Brain microvascular endothelial cell (primary cell): ENCODE measurements around the gene ZNF300.
"Not testable (repeated sequence)": the region's sequence is repeated elsewhere in the genome, so short reads cannot be mapped to it uniquely, and the experiment has no call there.

Source experiments
- DNase-seq: peaks from one replicate; pipeline ENCODE4 v3.0.0-alpha.2; 2020
- H3K27ac ChIP-seq: fragments of 250-450 bp; sonication (Bioruptor Pico); 2 replicates; pipeline ENCODE4 v1.5.1; 2020; ENCODE audit warnings: mild to moderate bottlenecking, moderate library complexity
- H3K27me3 ChIP-seq: fragments of 250-450 bp; sonication (Bioruptor Pico); replicated peaks from 2 replicates; pipeline ENCODE4 v1.5.1; 2020; ENCODE audit warnings: mild to moderate bottlenecking
- H3K36me3 ChIP-seq: fragments of 250-450 bp; sonication (Bioruptor Pico); replicated peaks from 2 replicates; pipeline ENCODE4 v1.5.1; 2020; ENCODE audit warnings: mild to moderate bottlenecking
- H3K4me3 ChIP-seq: 2 replicates; pipeline ENCODE4 v1.5.1; 2011; ENCODE audit warnings: low read depth, mild to moderate bottlenecking, control low read depth, low read length, moderate library complexity
- in situ Hi-C: cut with HindIII; loops from 2 replicates; pipeline ENCODE4 v1.10.0; 2017; ENCODE audit warnings: low sequenced_read_pairs, low pct_ligation_motif_present
- TF ChIP-seq, protein P1 (sequence below): IDR thresholded peaks from 2 replicates; pipeline ENCODE4 v1.5.1; 2011; ENCODE audit warnings: low read depth, mild to moderate bottlenecking, moderate library complexity, low read length, control low read depth, inconsistent platforms; ENCODE audit errors: missing control alignments

The ZNF300 gene

DNA sequence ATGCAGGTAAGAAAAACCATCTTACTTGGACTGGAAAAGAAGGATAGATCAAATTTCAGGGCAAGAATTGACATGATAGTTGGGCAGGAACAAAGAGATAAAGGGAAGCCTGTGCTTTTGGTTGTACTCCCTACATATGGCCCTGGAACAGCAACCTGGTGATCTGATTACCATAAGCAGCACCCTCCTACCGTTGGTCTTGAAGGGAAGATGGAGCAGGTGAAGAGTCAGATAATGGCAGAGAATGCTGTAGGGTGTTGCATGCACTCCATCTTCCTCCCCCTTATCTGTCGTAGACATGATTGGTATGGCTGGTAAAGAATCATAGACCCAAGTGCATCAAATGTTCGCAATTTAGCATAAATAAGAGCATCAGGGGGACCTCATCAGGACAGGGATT lies 53.7 kb downstream of the ZNF300 start:
- DNase-seq = no peak
- Histone ChIP-seq H3K27ac (no peak overlapping the region), H3K4me3 (no peak overlapping the region), H3K27me3 (no peaks in the 10 kb centered on the region), H3K36me3 (no peaks in the 10 kb centered on the region)
- in situ Hi-C loops = no loop called here
- TF ChIP-seq, protein P1, sequence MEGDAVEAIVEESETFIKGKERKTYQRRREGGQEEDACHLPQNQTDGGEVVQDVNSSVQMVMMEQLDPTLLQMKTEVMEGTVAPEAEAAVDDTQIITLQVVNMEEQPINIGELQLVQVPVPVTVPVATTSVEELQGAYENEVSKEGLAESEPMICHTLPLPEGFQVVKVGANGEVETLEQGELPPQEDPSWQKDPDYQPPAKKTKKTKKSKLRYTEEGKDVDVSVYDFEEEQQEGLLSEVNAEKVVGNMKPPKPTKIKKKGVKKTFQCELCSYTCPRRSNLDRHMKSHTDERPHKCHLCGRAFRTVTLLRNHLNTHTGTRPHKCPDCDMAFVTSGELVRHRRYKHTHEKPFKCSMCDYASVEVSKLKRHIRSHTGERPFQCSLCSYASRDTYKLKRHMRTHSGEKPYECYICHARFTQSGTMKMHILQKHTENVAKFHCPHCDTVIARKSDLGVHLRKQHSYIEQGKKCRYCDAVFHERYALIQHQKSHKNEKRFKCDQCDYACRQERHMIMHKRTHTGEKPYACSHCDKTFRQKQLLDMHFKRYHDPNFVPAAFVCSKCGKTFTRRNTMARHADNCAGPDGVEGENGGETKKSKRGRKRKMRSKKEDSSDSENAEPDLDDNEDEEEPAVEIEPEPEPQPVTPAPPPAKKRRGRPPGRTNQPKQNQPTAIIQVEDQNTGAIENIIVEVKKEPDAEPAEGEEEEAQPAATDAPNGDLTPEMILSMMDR = no peak

DNA sequence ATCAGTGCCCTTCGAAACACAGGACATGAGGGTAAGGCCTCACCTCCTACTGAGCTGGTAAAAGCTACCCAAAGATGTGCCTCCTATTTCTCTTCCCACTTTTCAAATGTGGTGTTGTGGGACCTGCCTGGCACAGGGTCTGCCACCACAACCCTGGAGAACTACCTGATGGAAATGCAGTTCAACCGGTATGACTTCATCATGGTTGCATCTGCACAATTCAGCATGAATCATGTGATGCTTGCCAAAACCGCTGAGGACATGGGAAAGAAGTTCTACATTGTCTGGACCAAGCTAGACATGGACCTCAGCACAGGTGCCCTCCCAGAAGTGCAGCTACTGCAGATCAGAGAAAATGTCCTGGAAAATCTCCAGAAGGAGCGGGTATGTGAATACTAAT lies 56.5 kb downstream of the ZNF300 start:
- no peaks in the 10 kb centered on the region for H3K36me3 ChIP-seq
- no peak for DNase-seq
- in situ Hi-C loops = no loop called here

DNA sequence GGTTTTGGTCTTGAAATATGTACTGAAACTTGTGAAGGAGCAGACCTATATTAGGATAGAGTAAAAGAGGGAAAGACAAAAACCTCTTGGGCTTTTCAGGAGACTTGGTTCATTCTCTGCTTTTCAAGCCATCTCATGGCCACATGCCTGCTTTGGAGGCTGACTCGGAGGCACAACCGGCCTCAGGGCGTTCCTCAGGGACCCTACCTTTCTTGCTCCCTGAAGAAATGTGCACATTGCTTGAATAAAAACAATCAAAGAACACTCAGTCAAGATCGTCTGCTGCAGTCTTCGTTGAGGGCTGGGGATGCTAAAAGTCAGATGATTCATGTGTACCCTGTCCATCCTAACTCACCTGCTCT lies 57.5 kb downstream of the ZNF300 start:
- no peak for DNase-seq
- TF ChIP-seq, protein P1 = no peak
- in situ Hi-C loops = no loop called here

More for the DNA sequence above, 56.5 kb downstream of the ZNF300 start:
- TF ChIP-seq, protein P1 = no peak
- Histone ChIP-seq H3K27ac (no peak overlapping the region), H3K27me3 (no peaks in the 10 kb centered on the region), H3K4me3 (no peak overlapping the region)

DNA sequence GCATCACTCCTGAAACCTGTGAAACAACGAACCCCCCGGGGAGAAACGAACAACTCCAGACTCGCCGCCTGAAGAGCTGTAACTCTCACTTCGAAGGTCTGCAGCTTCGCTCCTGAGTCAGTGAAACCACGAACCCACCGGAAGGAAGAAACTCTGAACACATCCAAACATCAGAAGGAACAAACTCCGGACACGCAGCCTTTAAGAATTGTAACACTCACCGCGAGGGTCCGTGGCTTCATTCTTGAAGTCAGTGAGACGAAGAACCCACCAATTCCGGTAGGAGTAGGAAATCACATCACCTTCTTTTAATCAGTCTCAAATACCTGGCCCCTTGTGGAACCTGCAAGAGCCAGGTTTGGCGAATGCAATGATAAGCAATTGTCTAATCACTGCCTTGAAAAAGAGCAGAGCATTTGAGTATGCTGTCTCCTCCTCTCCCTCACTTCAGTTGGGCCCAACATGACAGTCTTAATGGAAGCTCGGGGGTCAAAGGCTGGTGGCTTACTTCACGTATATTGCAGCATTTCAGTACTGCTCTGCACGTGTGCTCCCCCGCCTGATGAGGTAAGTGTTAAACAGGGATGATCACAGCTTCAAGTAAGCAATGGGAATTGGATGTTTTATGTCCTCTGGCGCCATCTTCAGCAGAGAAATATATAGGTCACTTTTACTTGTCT lies 58.0 kb downstream of the ZNF300 start:
- no peak overlapping the region for H3K4me3 ChIP-seq
- in situ Hi-C loops = no loop called here
- no peaks in the 10 kb centered on the region for H3K36me3 ChIP-seq
- H3K27ac ChIP-seq = no peak overlapping the region
- H3K27me3 ChIP-seq = no peaks in the 10 kb centered on the region
- TF ChIP-seq, protein P1 = peak; percentile 62
- peak; percentile 85 for DNase-seq

More for the DNA sequence above, 57.5 kb downstream of the ZNF300 start:
- H3K36me3 ChIP-seq = no peaks in the 10 kb centered on the region
- H3K4me3 ChIP-seq = no peak overlapping the region
- H3K27ac ChIP-seq = no peak overlapping the region
- no peaks in the 10 kb centered on the region for H3K27me3 ChIP-seq

DNA sequence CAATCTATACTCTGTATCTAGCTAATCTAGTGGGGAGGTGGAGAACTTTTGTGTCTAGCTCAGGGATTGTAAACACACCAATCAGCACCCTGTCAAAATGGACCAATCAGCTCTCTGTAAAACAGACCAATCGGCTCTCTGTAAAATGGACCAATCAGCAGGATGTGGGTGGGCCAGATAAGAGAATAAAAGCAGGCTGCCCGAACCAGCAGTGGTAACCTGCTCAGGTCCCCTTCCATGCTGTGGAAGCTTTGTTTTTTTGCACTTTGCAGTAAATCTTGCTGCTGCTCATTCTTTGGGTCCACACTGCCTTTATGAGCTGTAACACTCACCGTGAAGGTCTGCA lies 58.5 kb downstream of the ZNF300 start, which contains the start of gene IRGM:
TSS of gene IRGM (plus strand) at position 214 of the 346 bp plus-strand sequence. CDS start 1,603 bp downstream, outside the sequence.
- DNase-seq, H3K36me3 ChIP-seq, H3K4me3 ChIP-seq, in situ Hi-C loops, H3K27ac ChIP-seq, H3K27me3 ChIP-seq: not testable (repeated sequence)

DNA sequence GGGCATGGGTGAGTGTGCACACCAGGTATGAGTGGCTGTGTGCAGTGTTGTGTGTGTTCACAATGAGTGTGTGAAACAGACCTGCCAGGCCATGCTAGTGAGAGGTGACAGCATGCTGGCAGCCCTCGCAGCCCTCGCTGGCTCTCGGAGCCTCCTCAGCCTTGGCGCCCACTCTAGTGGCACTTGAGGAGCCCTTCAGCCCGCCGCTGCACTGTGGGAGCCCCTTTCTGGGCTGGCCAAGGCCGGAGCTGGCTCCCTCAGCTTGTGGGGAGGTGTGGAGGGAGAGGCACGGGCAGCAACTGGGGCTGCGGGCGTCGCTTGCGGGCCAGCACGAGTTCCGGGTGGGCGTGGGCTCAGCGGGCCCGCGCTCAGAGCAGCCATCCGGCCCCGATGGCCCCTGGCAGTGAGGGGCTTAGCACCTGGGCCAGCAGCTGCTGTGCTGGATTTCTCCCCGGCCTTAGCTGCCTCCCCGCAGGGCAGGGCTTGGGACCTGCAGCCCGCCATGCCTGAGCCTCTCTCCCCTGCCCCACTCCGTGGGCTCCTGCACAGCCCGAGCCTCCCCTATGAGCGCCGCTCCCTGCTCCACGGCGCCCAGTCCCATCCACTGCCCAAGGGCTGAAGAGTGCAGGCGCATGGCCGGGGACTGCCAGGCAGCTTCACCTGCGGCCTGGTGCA lies 59.5 kb downstream of the ZNF300 start:
- H3K4me3 ChIP-seq, in situ Hi-C loops, H3K27ac ChIP-seq: not testable (repeated sequence)

More for the DNA sequence above, 59.5 kb downstream of the ZNF300 start:
- DNase-seq, H3K27me3 ChIP-seq, H3K36me3 ChIP-seq: not testable (repeated sequence)
